ENCODE results near the gene GRHL1.
"Not testable (repeated sequence)": the region's sequence is repeated elsewhere in the genome, so short reads cannot be mapped to it uniquely, and the experiment has no call there.

GRHL1 gene, protein sequence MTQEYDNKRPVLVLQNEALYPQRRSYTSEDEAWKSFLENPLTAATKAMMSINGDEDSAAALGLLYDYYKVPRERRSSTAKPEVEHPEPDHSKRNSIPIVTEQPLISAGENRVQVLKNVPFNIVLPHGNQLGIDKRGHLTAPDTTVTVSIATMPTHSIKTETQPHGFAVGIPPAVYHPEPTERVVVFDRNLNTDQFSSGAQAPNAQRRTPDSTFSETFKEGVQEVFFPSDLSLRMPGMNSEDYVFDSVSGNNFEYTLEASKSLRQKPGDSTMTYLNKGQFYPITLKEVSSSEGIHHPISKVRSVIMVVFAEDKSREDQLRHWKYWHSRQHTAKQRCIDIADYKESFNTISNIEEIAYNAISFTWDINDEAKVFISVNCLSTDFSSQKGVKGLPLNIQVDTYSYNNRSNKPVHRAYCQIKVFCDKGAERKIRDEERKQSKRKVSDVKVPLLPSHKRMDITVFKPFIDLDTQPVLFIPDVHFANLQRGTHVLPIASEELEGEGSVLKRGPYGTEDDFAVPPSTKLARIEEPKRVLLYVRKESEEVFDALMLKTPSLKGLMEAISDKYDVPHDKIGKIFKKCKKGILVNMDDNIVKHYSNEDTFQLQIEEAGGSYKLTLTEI

DNA sequence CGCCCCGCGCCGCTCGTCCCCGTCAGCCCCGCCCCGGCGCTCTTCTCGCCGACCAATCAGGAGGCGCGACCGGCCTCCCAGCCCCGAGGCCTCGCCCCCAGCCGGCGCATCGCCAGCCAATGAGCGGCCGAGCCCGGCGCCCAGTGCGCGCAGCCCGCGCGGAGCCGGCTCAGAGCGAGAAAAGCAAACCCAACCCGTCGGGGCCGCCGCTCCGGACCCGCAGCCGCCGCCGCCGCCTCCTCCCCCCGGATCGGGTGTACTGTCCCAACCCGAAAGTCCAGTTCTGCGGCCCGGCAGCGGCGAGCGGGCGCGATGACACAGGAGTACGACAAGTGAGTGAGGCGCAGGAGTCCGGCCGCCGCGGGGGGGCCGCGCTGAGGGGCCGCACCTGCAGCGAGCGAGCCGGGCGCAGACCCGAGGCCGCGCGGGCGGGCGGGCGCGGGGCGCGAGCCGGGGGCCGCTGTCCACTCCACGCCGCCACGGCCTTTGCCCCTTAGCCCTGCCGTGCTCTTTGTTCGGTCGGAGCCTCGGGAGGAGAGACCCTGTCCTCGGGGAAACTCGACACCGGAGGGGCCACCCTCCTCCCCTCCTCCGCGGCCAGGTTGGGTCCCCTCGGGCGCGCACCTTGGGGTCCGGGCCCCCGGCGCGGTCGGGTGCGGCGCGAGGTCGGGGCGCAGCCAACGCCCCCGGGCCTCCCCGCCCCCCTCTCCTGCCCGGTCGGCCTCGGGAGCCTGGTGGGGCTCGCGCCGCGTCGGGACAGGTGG is at the start of gene GRHL1:
GRHL1 (plus strand) TSS at position 172 of the 764 bp plus-strand sequence; CDS start at position 313, 141 bp downstream.
- DNase-seq (ENCODE audit: low read depth in 1 of 2, low spot score in 1 of 2): peak; percentile 74 to 84

DNA sequence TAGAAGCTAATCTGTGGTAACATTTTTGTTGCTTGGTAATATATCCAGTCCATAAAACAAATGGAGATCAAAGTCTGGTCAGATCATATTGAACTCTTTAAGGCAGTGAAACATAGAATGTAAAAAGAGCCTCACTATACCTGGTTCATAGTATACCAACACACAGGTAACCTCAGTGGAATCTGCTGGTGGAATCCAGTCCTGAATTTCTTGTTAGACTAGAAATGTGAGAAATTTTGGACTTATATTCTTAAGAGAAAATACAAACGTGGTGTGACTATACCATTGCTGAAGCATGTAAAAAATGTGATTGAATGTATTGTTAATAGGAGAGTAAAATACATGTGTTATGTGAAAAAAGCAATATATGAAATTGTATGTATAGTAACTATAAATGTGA is 46.1 kb upstream of the GRHL1 start:
- DNase-seq (ENCODE audit: low read depth in 1 of 2, low spot score in 1 of 2): no peak

DNA sequence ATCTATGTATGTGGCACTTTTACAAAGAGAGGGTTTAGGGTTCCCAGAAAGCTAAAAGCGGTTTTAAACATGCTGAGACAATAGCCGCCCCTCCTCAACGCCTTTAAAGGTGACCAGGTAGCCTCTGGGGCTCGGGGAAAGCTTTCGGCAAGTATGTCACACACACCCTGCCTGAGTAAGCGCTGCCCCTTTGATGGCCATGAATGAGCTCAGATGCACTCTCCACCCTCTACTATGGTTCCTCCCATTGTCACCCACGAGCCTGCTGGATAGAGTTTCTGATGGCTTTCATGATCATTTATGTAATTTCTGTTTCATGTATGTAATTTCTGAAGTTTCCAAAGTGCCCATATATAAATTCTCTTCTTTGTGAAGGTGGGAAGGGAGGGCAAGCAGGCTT is 44.1 kb upstream of the GRHL1 start:
- DNase-seq (ENCODE audit: low read depth in 1 of 2, low spot score in 1 of 2): no peak

DNA sequence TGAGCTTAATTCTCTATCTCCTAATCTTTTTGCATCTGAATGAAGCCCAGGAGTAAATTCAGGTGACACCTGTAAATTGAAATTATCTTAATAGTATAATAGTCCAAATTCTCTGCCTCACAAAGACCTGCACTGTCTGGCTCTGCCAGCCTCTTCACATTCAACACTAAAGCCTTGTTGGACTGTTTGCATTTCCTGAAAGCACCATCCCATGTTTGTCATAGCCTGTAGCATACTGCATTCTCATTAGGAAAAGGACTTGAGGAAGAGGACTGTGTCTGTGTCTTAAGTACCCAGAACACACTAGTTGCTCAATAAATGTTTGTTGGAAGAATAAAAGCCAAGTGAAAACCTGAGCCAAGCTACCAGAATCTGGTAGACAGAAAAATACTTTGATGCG is 42.9 kb upstream of the GRHL1 start:
- DNase-seq (ENCODE audit: low read depth in 1 of 2, low spot score in 1 of 2): no peak

DNA sequence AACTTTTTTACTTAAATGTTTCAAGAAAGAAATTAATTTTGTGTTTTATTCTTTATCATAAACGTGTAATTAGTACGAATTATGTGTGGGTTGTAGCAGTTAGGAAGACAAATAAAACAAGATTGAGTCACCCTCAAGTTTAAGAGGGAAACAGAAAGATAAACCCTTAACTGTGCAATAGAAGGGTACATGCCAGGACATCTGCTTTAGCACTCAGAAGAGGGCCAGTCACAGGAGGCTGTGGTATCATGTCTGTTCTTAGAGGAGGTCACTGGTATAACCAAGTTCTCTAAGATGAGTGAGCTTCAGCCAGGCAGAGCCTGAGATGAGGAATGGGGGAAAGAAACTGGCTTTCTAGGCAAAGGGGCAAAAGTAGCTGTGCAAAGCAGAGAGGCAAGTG is 42.4 kb upstream of the GRHL1 start:
- DNase-seq (ENCODE audit: low read depth in 1 of 2, low spot score in 1 of 2): no peak

DNA sequence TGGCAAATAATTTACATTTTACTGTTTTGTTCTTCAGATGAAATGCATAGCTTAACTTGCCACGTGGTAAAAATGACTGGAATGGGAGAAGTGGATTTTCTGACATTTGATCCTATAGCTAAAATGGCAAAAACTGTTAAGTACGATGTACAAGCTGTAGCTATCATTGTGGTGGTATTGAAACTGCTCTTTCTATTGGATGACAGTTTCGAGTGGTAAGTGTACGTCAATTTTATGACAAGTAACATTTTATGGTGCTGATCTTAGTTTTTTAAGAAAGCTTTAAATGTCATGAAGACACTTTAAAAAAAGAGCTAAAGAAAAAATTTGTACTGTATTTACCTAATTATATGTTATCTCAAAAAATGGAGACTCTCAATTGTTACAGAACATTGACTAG is 40.8 kb upstream of the GRHL1 start:
- DNase-seq (ENCODE audit: low read depth in 1 of 2, low spot score in 1 of 2): no peak

GRCh38 chr2:9912468-9912867 is 39.0 kb upstream of the GRHL1 start:
- DNase-seq (ENCODE audit: low read depth in 1 of 2, low spot score in 1 of 2): no peak

DNA sequence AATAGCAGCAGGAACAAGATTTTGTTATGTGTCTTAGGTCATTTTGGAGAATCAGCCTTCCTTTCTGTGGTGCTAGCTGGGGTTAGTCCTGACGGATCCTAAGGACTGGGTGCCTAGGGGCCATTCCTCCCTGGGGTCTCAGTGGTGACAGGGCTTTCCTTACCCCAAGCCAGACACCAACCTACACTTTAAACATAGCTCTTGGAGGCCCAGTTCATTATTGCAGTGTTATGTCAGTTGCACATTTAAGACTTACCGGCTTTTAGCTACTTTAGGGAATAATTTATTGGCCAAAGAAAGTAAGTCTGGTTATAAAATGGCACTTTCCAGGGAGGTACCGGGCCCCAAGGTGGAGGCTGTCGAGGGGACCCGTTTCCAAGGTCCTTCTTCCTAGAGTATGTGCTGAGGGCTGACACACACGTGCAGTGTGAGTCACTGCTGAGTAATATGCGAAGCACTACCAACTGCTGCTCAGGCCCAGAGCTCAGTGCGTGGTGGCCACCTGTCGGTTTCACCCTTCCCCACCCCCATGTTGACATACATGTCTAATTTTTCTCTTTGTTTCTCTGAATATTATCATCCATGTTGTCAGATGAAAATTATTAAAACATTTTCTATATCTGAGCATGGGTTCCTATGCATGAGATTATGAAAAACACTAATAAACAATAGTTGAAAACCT is 37.0 kb upstream of the GRHL1 start:
- DNase-seq (ENCODE audit: low read depth in 1 of 2, low spot score in 1 of 2): peak in 1 of 2 donors; percentile 29

DNA sequence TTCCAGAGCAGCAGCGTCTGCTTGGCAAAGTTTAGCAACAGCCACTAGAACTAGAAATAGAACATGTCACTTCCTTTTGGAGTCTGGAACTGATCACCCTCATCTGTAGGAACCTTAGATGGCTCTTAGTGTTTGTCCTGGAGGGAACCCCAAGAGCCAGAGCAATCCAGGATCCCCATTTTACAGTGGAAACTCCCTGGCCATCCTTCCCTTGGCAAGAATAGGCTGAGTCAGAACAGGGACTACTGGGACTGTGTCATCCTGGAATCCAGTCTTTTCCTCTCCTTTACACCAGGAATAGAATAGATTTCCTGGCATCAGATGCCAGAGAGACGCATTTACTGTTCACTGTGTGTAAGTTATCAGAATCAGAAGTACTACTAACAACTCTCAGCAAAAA is 33.2 kb upstream of the GRHL1 start:
- DNase-seq (ENCODE audit: low read depth in 1 of 2, low spot score in 1 of 2): no peak

DNA sequence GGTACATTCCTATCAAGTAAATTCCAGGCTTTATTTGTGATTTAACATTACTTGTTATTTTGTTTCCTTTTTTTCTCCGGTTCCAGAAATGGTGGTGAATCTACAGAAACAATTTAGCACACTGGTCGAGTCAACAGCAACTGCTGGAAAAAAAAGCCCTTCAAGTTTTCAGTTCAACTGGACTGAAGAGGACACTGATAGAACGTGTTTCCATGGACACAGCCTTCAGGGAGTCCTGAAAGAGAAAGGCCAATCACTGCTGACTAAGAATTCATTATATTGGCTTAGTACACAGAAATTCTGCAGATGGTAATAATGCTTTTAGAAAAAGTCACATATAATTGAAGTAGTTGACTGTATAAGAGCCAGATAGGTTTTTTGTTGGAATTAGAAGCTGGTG is 32.0 kb upstream of the GRHL1 start:
- DNase-seq (ENCODE audit: low read depth in 1 of 2, low spot score in 1 of 2): no peak

DNA sequence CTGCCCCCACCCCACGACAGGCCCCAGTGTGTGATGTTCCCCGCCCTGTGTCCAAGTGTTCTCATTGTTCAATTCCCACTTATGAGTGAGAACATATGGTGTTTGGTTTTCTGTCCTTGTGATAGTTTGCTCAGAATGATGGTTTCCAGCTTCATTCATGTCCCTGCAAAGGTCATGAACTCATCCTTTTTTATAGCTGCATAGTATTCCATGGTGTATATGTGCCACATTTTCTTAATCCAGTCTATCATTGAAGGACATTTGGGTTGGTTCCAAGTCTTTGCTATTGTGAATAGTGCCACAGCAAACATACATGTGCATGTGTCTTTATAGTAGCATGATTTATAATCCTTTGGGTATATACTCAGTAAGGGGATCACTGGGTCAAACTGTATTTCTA is 24.5 kb upstream of the GRHL1 start:
- DNase-seq (ENCODE audit: low read depth in 1 of 2, low spot score in 1 of 2): not testable (repeated sequence)

GRCh38 chr2:9937258-9937657 is 14.2 kb upstream of the GRHL1 start:
- no peak for DNase-seq (ENCODE audit: low read depth in 1 of 2, low spot score in 1 of 2)

- no peak for DNase-seq (ENCODE audit: low read depth in 1 of 2, low spot score in 1 of 2)
Observed at GRCh38 chr2:9937968-9938367, 13.5 kb upstream of the GRHL1 start.

- no peak for DNase-seq (ENCODE audit: low read depth in 1 of 2, low spot score in 1 of 2)
Observed at GRCh38 chr2:9939587-9940485, 11.7 kb upstream of the GRHL1 start.

GRCh38 chr2:9941196-9941995 is 10.1 kb upstream of the GRHL1 start:
- DNase-seq (ENCODE audit: low read depth in 1 of 2, low spot score in 1 of 2): no peak

- DNase-seq (ENCODE audit: low read depth in 1 of 2, low spot score in 1 of 2): no peak
Observed at GRCh38 chr2:9941996-9942390, 9.5 kb upstream of the GRHL1 start.

DNA sequence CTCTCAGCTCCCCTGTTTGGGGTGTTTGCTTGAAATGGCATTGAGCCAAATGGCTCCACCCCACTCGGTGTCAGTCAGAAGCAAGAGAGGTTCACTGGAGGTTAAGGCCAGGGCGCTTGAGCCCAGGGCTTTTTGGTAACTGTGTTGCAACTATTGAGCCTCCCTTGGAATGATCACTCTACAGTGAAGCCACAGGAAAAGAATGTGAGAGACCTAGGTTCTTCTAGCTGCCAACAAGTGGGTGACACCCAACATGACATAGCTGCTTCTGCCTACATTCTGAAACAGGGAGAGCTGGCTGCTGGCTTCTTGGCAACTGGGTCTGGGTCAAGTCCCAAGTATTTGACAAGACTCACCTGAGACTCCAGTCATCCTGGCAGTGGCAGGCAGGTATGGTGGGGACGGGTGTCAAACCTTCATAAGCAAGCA is 7.1 kb upstream of the GRHL1 start:
- no peak for DNase-seq (ENCODE audit: low read depth in 1 of 2, low spot score in 1 of 2)

GRCh38 chr2:9945596-9945995 is 5.9 kb upstream of the GRHL1 start:
- no peak for DNase-seq (ENCODE audit: low read depth in 1 of 2, low spot score in 1 of 2)

DNA sequence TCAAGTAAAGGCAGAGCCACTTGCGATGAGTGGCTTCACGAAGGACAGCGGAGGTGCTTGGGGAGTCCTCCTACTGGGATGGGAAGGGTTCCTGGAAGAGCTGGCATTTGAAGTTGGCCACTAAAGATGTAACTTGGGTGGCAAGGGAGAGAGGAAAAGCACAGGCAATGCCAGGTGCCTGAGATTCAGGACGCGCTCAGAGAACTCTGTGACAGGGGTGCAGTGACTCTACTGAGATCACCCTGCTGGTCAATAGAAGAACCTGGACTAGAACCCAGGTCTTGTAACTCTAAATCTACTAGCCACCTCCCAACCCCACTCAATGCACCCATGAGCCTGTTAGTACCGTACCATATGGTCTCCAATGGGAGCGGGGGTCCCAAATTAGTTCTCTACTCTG is 5.4 kb upstream of the GRHL1 start:
- no peak for DNase-seq (ENCODE audit: low read depth in 1 of 2, low spot score in 1 of 2)

DNA sequence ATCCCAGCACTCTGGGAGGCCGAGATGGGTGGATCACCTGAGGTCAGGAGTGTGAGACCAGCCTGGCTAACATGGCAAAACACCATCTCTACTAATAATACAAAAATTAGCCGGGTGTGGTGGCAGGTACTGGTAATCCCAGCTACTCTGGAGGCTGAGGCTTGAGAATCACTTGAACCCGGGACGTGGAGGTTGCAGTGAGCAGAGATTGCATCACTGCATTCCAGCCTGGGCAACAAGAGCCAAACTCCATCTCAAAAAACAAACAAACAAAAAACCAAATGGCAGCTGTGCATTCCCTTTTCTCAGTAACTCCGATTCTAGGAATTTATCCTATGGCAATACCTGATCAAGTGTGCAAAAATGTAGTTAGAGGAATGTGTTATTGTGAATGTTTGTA is 4.7 kb upstream of the GRHL1 start:
- DNase-seq (ENCODE audit: low read depth in 1 of 2, low spot score in 1 of 2): no peak
